ENCODE results near the gene THRA.

The THRA gene

GRCh38 chr17:40073454-40074174, 10.8 kb downstream of the THRA start:
- H3K27ac ChIP-seq: no peak overlapping the region
- H3K36me3 ChIP-seq (replicated peaks): peaks cover 4% of the 10 kb centered on the region
- no peak for DNase-seq
- TF ChIP-seq CTCF (IDR thresholded peaks at IDR 0.05; ENCODE audit: low read depth, low read length, missing control alignments): no peak
- in situ Hi-C loops (cut with HindIII; ENCODE audit: low pct_ligation_motif_present, low sequenced_read_pairs): no loop called here
- no peak overlapping the region for H3K4me3 ChIP-seq (ENCODE audit: low read depth, low read length)
- H3K27me3 ChIP-seq (replicated peaks): no peaks in the 10 kb centered on the region

GRCh38 chr17:40074175-40074512, 11.4 kb downstream of the THRA start:
- no peak for DNase-seq
- no peak for TF ChIP-seq CTCF (IDR thresholded peaks at IDR 0.05; ENCODE audit: low read depth, low read length, missing control alignments)
- Histone ChIP-seq H3K36me3 (replicated peaks) (peaks cover 4% of the 10 kb centered on the region), H3K4me3 (ENCODE audit: low read depth, low read length) (no peak overlapping the region), H3K27me3 (replicated peaks) (no peaks in the 10 kb centered on the region), H3K27ac (no peak overlapping the region)
- in situ Hi-C loops (cut with HindIII; ENCODE audit: low pct_ligation_motif_present, low sequenced_read_pairs): no loop called here

- H3K27me3 ChIP-seq (replicated peaks): no peaks in the 10 kb centered on the region
- peaks cover 4% of the 10 kb centered on the region for H3K36me3 ChIP-seq (replicated peaks)
- in situ Hi-C loops (cut with HindIII; ENCODE audit: low pct_ligation_motif_present, low sequenced_read_pairs): no loop called here
- DNase-seq: no peak
- H3K27ac ChIP-seq: no peak overlapping the region
- no peak overlapping the region for H3K4me3 ChIP-seq (ENCODE audit: low read depth, low read length)
- TF ChIP-seq CTCF (IDR thresholded peaks at IDR 0.05; ENCODE audit: low read depth, low read length, missing control alignments): no peak
Observed at GRCh38 chr17:40074871-40075200, 12.1 kb downstream of the THRA start.

- Histone ChIP-seq H3K27ac (no peak overlapping the region), H3K4me3 (ENCODE audit: low read depth, low read length) (no peak overlapping the region), H3K36me3 (replicated peaks) (peaks cover 4% of the 10 kb centered on the region), H3K27me3 (replicated peaks) (no peaks in the 10 kb centered on the region)
- TF ChIP-seq CTCF (IDR thresholded peaks at IDR 0.05; ENCODE audit: low read depth, low read length, missing control alignments): peak; percentile 96
- DNase-seq: no peak
- in situ Hi-C loops (cut with HindIII; ENCODE audit: low pct_ligation_motif_present, low sequenced_read_pairs): no loop called here
Observed at GRCh38 chr17:40075201-40075941, 12.6 kb downstream of the THRA start.

- no peak for DNase-seq
- Histone ChIP-seq H3K36me3 (replicated peaks) (peaks cover 4% of the 10 kb centered on the region), H3K27me3 (replicated peaks) (no peaks in the 10 kb centered on the region), H3K4me3 (ENCODE audit: low read depth, low read length) (no peak overlapping the region), H3K27ac (no peak overlapping the region)
- in situ Hi-C loops (cut with HindIII; ENCODE audit: low pct_ligation_motif_present, low sequenced_read_pairs): no loop called here
- TF ChIP-seq CTCF (IDR thresholded peaks at IDR 0.05; ENCODE audit: low read depth, low read length, missing control alignments): no peak
Observed at GRCh38 chr17:40075942-40076498, 13.3 kb downstream of the THRA start.
